ENCODE data around the gene GC.
"Not testable (repeated sequence)": the region's sequence is repeated elsewhere in the genome, so short reads cannot be mapped to it uniquely, and the experiment has no call there.

Gene GC

GRCh38 chr4:71765350-71765749, 18.5 kb downstream of the GC start:
- no peak for DNase-seq

- no peak for DNase-seq
Measured at GRCh38 chr4:71752383-71753042, 31.4 kb downstream of the GC start.

- no peak for DNase-seq
Measured at GRCh38 chr4:71749008-71749594, 34.8 kb downstream of the GC start.

- DNase-seq, result no peak
Measured at GRCh38 chr4:71746379-71746778, 37.5 kb downstream of the GC start.

GRCh38 chr4:71738782-71739181, 45.1 kb downstream of the GC start:
- not testable (repeated sequence) for DNase-seq

- DNase-seq, result no peak
Measured at GRCh38 chr4:71732706-71733105, 51.2 kb downstream of the GC start.

GRCh38 chr4:71732066-71732465, 51.8 kb downstream of the GC start:
- DNase-seq, result no peak

- DNase-seq, result no peak
Measured at GRCh38 chr4:71729856-71730255, 54.0 kb downstream of the GC start.

GRCh38 chr4:71713611-71714203, 70.2 kb downstream of the GC start:
- DNase-seq, result no peak

- no peak for DNase-seq
Measured at GRCh38 chr4:71711985-71712348, 71.9 kb downstream of the GC start.

- no peak for DNase-seq
Measured at GRCh38 chr4:71711044-71711984, 72.6 kb downstream of the GC start.

- no peak for DNase-seq
Measured at GRCh38 chr4:71709961-71710360, 73.9 kb downstream of the GC start.

GRCh38 chr4:71698141-71698540, 85.7 kb downstream of the GC start:
- no peak for DNase-seq

- DNase-seq, result no peak
Measured at GRCh38 chr4:71697031-71697430, 86.8 kb downstream of the GC start.

GRCh38 chr4:71694961-71695360, 88.9 kb downstream of the GC start:
- no peak for DNase-seq

GRCh38 chr4:71692963-71693362, 90.9 kb downstream of the GC start:
- no peak for DNase-seq

GRCh38 chr4:71692198-71692597, 91.7 kb downstream of the GC start:
- DNase-seq, result no peak
